ENCODE results near the gene BANF1. TPM values are rescaled to one million over a fixed set of nuclear protein-coding genes. Genes with fewer than 3 reads are reported as not detected.

Gene BANF1
- total RNA-seq, 2 donors from 2014 or later, result 47.5 to 58.0 TPM

Other genes with a start within 250 kb of the BANF1 start
- 10 to 100 TPM; 12.5 to 17.4 TPM for gene AP5B1, start 221.5 kb upstream of the BANF1 start, total RNA-seq
- gene OVOL1, start 215.4 kb upstream of the BANF1 start, total RNA-seq, result under 1 TPM in 1 of 2 donors, not detected in 1; 0.39 TPM
- under 1 TPM; 0.27 to 0.34 TPM for gene SNX32, start 168.5 kb upstream of the BANF1 start, total RNA-seq
- gene CFL1, start 144.3 kb upstream of the BANF1 start, total RNA-seq, result 100 to 1,000 TPM; 642 to 738 TPM
- 10 to 100 TPM; 44.9 to 55.0 TPM for gene MUS81, start 142.1 kb upstream of the BANF1 start, total RNA-seq
- 1 to 10 TPM; 5.1 to 8.0 TPM for gene EFEMP2, start 129.7 kb upstream of the BANF1 start, total RNA-seq
- 10 to 100 TPM; 19.7 to 52.7 TPM for gene CTSW, start 122.7 kb upstream of the BANF1 start, total RNA-seq
- 10 to 100 TPM; 27.7 to 30.4 TPM for gene FIBP, start 114.0 kb upstream of the BANF1 start, total RNA-seq
- 10 to 100 TPM; 27.4 to 28.0 TPM for gene CCDC85B, start 111.8 kb upstream of the BANF1 start, total RNA-seq
- 1 to 10 TPM; 3.7 to 8.5 TPM for gene FOSL1, start 102.1 kb upstream of the BANF1 start, total RNA-seq
- gene C11orf68, start 83.4 kb upstream of the BANF1 start, total RNA-seq, result 10 to 100 TPM; 14.1 to 18.1 TPM
- 10 to 100 TPM; 63.1 to 65.7 TPM for gene DRAP1, start 83.1 kb upstream of the BANF1 start, total RNA-seq
- not detected for gene TSGA10IP, start 57.0 kb upstream of the BANF1 start, total RNA-seq
- gene SART1, start 40.8 kb upstream of the BANF1 start, total RNA-seq, result 10 to 100 TPM; 74.2 to 80.9 TPM
- gene EIF1AD, start 346 bp upstream of the BANF1 start, total RNA-seq, result 100 to 1,000 TPM in 1 of 2 donors, 10 to 100 TPM in 1; 85.2 to 100 TPM
- gene CST6, start 9.5 kb downstream of the BANF1 start, total RNA-seq, result not detected
- not detected for gene CATSPER1, start 24.0 kb downstream of the BANF1 start, total RNA-seq
- gene GAL3ST3, start 46.7 kb downstream of the BANF1 start, total RNA-seq, result not detected
- gene SF3B2, start 49.9 kb downstream of the BANF1 start, total RNA-seq, result 100 to 1,000 TPM; 187 to 208 TPM
- gene PACS1, start 67.8 kb downstream of the BANF1 start, total RNA-seq, result 100 to 1,000 TPM; 215 to 227 TPM

Data from T-helper 17 cell (primary cell).